ENCODE data around the gene LRP10. TPM values are rescaled to one million over a fixed set of nuclear protein-coding genes. Genes with fewer than 3 reads are reported as not detected.
"Not testable (repeated sequence)": the region's sequence is repeated elsewhere in the genome, so short reads cannot be mapped to it uniquely, and the experiment has no call there.

LRP10 gene
- polyA plus RNA-seq, 3 donors = 79.1 to 94.9 (median 93.9) TPM

GRCh38 chr14:22860377-22860776, 11.2 kb upstream of the LRP10 start:
- DNase-seq = not testable (repeated sequence)

- DNase-seq = no peak
Observed at GRCh38 chr14:22861651-22862050, 9.9 kb upstream of the LRP10 start.

DNA sequence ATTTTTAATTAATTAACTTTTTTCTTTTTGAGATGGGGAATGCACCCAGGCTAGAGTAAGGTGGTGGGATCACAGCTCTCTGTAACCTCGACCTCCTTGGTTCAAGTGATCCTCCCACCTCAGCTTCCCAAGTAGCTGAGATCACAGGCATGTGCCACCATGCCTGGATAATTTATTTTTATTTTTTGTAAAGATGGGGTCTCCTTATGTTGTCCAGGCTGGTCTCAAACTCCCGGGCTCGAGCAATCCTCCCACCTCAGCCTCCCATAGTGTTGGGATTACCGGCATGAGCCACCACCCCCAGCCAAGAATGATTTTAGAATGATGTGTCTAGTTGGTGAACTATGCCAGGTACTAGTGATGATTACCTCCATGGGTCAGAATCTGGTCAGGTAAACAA, 6.6 kb upstream of the LRP10 start:
- DNase-seq = no peak

DNA sequence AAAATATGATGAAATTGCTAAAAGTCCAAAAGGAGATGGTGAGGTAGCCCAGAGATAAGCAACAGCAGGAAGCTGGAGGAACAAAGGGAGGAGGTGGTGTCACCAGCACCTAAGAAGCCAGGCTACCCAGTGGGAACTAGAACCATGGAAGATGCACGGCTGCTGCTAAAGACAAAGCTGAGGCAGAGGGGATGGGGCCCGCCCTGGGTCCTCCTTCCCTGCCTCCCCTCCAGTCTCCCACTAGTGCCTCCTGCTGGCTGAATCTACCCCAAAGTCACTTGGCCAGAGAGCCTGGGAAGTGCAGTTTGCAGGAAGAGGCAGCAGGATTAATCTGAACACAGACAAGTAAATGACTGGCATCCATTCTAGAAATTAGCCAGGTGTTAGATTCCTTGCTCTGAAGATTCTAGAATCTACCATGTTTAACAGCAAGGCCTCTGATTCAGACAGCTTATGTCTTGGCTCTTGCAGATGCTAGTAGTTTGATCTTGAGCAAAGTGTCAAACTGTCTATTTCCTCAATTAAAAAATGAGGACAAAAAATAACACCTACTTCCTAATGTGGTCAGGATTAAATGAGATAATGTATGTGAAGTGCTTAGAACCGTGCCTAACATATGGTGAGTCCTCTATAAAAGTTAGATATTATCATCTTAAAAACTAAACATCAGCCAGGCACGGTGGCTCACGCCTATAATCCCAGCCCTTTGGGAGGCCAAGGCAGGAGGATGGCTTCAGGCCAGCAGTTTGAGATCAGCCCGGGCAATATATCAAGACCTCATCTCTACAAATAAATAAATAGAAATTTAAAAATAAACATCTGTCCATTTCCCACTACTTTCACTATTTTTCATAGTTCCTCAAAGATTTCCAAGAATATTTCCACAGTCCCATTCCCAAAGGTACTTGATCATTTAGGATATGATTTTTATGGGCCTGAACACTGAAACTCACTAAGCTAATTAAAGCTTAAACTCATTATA, 5.8 kb upstream of the LRP10 start:
- DNase-seq = no peak

DNA sequence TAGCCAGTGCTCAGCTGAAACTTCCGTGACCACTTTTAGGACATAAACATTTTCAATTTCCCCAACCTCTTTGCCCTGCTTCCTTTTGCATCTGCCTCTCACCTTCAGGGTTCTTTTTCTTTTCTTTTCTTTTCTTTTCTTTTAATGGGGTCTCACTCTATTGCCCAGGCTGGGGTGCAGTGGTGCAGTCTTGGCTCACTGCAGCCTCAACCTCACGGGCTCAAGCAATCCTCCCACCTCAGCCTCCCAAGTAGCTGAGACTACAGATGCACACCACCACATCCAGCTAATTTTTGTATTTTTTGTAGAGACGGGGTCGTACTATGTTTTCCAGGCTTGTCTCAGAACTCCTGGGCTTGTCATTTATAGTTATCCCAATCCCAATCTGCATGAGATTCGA, 4.7 kb upstream of the LRP10 start:
- no peak for DNase-seq

DNA sequence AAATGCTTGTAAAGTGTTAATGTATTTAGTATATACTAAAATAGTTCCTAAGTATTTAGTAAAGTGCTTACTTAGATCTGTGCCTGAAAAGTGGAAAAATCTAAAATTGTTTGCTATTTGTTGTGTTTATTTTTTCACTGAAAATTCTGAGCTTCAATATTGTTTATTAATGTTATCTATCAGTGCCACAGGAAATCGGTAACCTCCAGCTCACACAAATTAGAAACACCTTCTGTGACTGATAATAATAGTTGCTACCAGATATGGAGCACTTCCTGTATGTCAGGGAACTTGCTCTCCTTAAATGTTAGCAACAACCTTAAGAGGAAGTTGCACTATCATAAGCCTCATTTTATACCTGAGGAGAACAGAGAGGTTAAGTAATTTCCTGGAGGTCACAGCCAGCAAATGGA, 723 bp upstream of the LRP10 start:
- DNase-seq = no peak

- peak; percentile 93 for DNase-seq
Observed at GRCh38 chr14:22872033-22872832, 693 bp downstream of the LRP10 start.

DNA sequence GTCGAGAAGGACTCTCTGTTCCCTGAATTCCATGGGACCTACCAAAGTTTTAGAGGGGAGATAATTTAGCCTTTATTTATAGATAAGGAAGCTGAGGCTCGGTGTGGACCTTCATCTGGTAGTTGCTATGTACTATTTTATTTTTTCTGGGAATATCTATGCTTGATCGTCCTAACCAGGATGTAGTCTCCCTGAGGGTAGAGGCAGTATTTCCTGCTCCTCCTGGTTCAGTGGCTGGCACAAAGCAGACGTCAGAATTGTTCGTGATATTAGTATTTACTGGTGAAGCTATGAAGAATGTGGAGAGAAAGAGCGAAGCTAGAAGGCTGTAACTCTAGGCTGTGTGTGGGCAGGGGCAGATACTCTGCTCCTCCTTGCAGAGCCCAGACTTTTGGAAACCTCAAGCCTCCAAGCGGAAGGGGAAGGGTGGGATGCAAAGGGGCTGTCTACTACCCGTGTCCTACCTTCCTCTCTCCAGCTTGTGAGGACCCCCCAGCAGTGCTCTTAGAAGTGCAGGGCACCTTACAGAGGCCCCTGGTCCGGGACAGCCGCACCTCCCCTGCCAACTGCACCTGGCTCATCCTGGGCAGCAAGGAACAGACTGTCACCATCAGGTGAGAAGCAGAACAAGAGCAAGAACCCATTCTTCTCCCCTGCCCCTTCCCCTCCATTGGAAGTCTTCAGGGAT, 1.4 kb downstream of the LRP10 start:
- no peak for DNase-seq

GRCh38 chr14:22875003-22875747, 3.6 kb downstream of the LRP10 start:
- no peak for DNase-seq

DNA sequence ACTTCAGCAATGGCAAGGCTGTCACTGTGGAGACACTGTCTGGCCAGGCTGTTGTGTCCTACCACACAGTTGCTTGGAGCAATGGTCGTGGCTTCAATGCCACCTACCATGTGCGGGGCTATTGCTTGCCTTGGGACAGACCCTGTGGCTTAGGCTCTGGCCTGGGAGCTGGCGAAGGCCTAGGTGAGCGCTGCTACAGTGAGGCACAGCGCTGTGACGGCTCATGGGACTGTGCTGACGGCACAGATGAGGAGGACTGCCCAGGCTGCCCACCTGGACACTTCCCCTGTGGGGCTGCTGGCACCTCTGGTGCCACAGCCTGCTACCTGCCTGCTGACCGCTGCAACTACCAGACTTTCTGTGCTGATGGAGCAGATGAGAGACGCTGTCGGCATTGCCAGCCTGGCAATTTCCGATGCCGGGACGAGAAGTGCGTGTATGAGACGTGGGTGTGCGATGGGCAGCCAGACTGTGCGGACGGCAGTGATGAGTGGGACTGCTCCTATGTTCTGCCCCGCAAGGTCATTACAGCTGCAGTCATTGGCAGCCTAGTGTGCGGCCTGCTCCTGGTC, 4.3 kb downstream of the LRP10 start:
- DNase-seq = no peak

DNA sequence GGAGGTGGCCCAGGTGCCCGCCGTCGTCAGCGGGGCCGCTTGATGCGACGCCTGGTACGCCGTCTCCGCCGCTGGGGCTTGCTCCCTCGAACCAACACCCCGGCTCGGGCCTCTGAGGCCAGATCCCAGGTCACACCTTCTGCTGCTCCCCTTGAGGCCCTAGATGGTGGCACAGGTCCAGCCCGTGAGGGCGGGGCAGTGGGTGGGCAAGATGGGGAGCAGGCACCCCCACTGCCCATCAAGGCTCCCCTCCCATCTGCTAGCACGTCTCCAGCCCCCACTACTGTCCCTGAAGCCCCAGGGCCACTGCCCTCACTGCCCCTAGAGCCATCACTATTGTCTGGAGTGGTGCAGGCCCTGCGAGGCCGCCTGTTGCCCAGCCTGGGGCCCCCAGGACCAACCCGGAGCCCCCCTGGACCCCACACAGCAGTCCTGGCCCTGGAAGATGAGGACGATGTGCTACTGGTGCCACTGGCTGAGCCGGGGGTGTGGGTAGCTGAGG, 5.5 kb downstream of the LRP10 start:
- no peak for DNase-seq

DNA sequence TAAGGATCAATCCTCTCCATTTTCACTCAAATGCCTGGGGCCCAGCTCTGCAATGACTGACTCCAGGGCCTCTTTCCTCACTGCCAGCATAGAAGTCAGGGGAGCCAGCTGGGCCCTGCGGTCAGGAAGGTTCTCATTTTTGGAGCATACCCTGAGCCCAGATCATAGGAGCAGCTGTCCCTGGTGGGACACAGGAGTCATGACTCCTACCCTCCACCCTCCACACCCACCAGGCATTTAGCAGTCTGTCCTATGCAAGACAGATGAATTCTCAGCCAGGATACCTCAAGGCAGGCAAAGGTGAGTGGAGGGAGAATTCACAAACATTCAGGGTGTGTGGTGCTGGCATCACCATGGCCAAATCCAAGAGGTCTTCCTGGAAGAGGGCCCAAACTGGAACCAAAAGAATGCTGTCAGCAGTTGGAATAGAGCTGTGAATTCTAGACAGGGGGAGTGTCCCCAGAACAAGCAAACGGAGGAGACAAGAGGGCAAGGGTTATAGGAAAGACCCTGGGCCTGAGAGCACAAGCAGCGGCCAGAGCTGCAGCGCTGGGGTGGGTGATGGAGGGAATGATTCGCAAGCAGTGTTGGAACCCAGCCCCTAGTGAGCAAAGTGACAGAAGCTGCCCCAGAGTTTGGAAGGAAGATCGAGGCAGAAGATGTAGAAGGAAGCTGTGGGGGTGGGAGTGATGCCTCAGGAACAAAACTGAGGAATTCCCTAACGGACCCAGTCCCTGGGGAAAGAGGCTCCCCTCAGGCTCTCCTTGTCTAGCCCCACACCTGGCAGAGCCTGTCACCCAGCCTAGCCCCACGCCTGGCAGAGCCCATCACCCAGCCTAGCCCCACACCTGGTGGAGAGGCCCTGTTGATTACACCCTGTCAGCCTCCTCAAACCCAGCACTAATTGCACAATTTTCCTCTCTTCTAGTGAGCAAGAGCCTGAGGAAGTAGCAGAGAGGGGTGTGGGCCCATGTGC, 7.0 kb downstream of the LRP10 start:
- DNase-seq = no peak

GRCh38 chr14:22882064-22882463, 10.5 kb downstream of the LRP10 start:
- DNase-seq = no peak

GRCh38 chr14:22882529-22883172, 11.1 kb downstream of the LRP10 start:
- peak; percentile 89 for DNase-seq

GRCh38 chr14:22883173-22883976, 11.8 kb downstream of the LRP10 start, which contains the start of gene REM2:
Gene REM2, plus strand, starts transcription at chr14:22883222. Its CDS starts 66 bp downstream, at chr14:22883288.
- DNase-seq = no peak

DNA sequence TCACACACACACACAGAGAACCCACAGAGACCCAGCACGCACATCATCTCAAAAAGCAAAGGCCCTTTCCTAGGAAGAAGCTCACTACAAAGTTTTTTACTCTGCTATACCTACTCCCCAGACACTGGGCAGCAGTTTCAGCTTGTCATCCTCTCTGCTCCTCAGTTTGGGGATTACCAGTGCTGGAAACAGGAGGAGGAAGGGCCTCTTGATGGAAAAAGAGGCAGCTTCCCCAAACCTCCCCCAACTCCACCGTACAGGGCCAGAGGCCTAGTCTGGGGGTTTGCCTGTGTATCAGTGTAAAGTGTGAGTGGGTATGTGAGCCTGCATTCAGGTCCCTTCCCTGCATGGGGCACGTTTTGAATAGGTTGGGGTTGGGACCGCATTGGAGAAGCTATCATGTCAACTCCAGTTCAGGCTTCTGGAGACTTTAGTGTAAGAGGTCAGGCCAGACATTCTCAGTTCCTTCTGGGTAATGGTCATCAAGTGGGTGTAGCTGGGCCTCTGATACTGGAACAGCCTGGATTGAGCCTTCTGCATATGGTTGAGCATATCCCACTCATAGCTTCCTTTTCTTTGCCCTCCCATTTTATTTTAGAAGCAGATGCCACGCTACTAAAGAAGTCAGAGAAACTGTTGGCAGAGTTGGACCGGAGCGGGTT, 12.7 kb downstream of the LRP10 start:
- DNase-seq = no peak

GRCh38 chr14:22884738-22885523, 13.4 kb downstream of the LRP10 start:
- no peak for DNase-seq

All from renal pelvis (tissue), 4 donors.